K562 (cell line): ENCODE results near the gene ATP5MG. TPM values are rescaled to one million over a fixed set of nuclear protein-coding genes. Genes with fewer than 3 reads are reported as not detected.
A peak's percentile ranks its signal among the peaks of the same experiment; 100 is the strongest.

Experiments used
- KLF13 ChIP-seq: fragments of 450-650 bp; IDR thresholded peaks from 2 replicates; pipeline ENCODE4 v1.6.1; 2016; ENCODE audit warnings: missing genetic modification characterization, low read depth, mild to moderate bottlenecking, missing compliant biosample characterization, moderate library complexity, borderline replicate concordance
- RCOR1 ChIP-seq, 2 experiments: IDR thresholded peaks; 2 replicates each; pipeline ENCODE4 v1.6.1; 2012; ENCODE audit warnings: low read depth in 2 of 2, low read length in 2 of 2, borderline replicate concordance in 1 of 2, improper control_type of control experiment in 1 of 2
- SPI1 ChIP-seq: IDR thresholded peaks from 2 replicates; pipeline ENCODE4 v1.6.1; 2011; ENCODE audit warnings: low read depth, low read length, control low read depth, borderline replicate concordance
- polyA plus RNA-seq, 8 experiments: library from polyadenylated mRNA; depleted of rRNA in 4 of 8; stranded (reverse) in 5 of 8; unstranded in 3 of 8; fragments of >200 nt; fragmentation: Nextera tagmentation in 2 of 8; fragmentation: Illumina TruSeq in 1 of 8; extraction: Ambion mirVana in 2 of 8; extraction: Trizol in 1 of 8; gene quantifications; 2 replicates each; pipeline versions ENCODE4 v1.2.1 to v1.2.3, GENCODE V29; 2011 to 2014; ENCODE audit warnings: inconsistent platforms in 1 of 8, missing spikeins in 1 of 8
- total RNA-seq, 7 experiments: library from RNA; depleted of rRNA in 6 of 7; stranded (reverse); fragments of >200 nt in 6 of 7; fragmentation: Illumina TruSeq in 2 of 7; extraction: Trizol in 2 of 7; gene quantifications; 2 replicates each; pipeline versions ENCODE4 v1.2.1 to v1.2.3, GENCODE V29; 2011 to 2021; ENCODE audit warnings: low replicate concordance in 1 of 7
- TF ChIP-seq, protein P1 (sequence below): fragments of 450-650 bp; IDR thresholded peaks from 2 replicates; pipeline ENCODE4 v1.6.1; 2016; ENCODE audit warnings: borderline replicate concordance
- TF ChIP-seq, protein P2 (sequence below), 2 experiments: fragments of 450-650 bp; formaldehyde crosslinking in 1 of 2; IDR thresholded peaks; 2 replicates each; pipeline versions ENCODE4 v1.4.0 to v1.6.1; 2014 to 2020; ENCODE audit warnings: mild to moderate bottlenecking in 2 of 2, borderline replicate concordance in 1 of 2, low read depth in 1 of 2
- TF ChIP-seq, protein P3 (sequence below): fragments of 450-650 bp; IDR thresholded peaks from 2 replicates; pipeline ENCODE4 v1.6.1; 2016
- TF ChIP-seq, protein P4 (sequence below), 2 experiments: fragments of 450-650 bp; conservative IDR thresholded peaks; 2 replicates each; pipeline ENCODE4 v1.6.1; 2017; ENCODE audit warnings: mild to moderate bottlenecking in 2 of 2, moderate library complexity in 2 of 2
- TF ChIP-seq, protein P5 (sequence below): sonication (generic); formaldehyde crosslinking; IDR thresholded peaks from 2 replicates; pipeline ENCODE4 v1.8.1; 2023; ENCODE audit warnings: mild to moderate bottlenecking, missing genetic modification reagents

The ATP5MG gene
- total and polyA plus RNA-seq, 9 of the 15 experiments (the other 6 are each of a cell fraction or from before 2014, with no cell fraction given): 301 to 2,138 (median 434) TPM

- TF ChIP-seq, protein P1, sequence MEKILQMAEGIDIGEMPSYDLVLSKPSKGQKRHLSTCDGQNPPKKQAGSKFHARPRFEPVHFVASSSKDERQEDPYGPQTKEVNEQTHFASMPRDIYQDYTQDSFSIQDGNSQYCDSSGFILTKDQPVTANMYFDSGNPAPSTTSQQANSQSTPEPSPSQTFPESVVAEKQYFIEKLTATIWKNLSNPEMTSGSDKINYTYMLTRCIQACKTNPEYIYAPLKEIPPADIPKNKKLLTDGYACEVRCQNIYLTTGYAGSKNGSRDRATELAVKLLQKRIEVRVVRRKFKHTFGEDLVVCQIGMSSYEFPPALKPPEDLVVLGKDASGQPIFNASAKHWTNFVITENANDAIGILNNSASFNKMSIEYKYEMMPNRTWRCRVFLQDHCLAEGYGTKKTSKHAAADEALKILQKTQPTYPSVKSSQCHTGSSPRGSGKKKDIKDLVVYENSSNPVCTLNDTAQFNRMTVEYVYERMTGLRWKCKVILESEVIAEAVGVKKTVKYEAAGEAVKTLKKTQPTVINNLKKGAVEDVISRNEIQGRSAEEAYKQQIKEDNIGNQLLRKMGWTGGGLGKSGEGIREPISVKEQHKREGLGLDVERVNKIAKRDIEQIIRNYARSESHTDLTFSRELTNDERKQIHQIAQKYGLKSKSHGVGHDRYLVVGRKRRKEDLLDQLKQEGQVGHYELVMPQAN: peak; percentile 46; the same call in 1 of the 2 replicates
- TF ChIP-seq, protein P2, sequence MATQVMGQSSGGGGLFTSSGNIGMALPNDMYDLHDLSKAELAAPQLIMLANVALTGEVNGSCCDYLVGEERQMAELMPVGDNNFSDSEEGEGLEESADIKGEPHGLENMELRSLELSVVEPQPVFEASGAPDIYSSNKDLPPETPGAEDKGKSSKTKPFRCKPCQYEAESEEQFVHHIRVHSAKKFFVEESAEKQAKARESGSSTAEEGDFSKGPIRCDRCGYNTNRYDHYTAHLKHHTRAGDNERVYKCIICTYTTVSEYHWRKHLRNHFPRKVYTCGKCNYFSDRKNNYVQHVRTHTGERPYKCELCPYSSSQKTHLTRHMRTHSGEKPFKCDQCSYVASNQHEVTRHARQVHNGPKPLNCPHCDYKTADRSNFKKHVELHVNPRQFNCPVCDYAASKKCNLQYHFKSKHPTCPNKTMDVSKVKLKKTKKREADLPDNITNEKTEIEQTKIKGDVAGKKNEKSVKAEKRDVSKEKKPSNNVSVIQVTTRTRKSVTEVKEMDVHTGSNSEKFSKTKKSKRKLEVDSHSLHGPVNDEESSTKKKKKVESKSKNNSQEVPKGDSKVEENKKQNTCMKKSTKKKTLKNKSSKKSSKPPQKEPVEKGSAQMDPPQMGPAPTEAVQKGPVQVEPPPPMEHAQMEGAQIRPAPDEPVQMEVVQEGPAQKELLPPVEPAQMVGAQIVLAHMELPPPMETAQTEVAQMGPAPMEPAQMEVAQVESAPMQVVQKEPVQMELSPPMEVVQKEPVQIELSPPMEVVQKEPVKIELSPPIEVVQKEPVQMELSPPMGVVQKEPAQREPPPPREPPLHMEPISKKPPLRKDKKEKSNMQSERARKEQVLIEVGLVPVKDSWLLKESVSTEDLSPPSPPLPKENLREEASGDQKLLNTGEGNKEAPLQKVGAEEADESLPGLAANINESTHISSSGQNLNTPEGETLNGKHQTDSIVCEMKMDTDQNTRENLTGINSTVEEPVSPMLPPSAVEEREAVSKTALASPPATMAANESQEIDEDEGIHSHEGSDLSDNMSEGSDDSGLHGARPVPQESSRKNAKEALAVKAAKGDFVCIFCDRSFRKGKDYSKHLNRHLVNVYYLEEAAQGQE (IDR thresholded peaks at IDR 0.05; ENCODE audit: borderline replicate concordance): no peak
- TF ChIP-seq, protein P2 (CRISPR knock-in tag; IDR thresholded peaks at IDR 0.05; ENCODE audit: low read depth): no peak
- TF ChIP-seq KLF13 (tag) (peak; percentile 77; the same call in 1 of the 2 replicates), SPI1 (0 out of 2 replicates have a peak, but pooled peaks have one; percentile 8), RCOR1 (IDR thresholded peaks at IDR 0.05; ENCODE audit: borderline replicate concordance in 1 of 2, low read depth in 2 of 2, low read length in 2 of 2) (0 out of 4 replicates have a peak, but pooled peaks of 1 of the 2 experiments have one; percentile 2)
- TF ChIP-seq, protein P3, sequence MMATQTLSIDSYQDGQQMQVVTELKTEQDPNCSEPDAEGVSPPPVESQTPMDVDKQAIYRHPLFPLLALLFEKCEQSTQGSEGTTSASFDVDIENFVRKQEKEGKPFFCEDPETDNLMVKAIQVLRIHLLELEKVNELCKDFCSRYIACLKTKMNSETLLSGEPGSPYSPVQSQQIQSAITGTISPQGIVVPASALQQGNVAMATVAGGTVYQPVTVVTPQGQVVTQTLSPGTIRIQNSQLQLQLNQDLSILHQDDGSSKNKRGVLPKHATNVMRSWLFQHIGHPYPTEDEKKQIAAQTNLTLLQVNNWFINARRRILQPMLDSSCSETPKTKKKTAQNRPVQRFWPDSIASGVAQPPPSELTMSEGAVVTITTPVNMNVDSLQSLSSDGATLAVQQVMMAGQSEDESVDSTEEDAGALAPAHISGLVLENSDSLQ: peak; percentile 78
- TF ChIP-seq, protein P4, sequence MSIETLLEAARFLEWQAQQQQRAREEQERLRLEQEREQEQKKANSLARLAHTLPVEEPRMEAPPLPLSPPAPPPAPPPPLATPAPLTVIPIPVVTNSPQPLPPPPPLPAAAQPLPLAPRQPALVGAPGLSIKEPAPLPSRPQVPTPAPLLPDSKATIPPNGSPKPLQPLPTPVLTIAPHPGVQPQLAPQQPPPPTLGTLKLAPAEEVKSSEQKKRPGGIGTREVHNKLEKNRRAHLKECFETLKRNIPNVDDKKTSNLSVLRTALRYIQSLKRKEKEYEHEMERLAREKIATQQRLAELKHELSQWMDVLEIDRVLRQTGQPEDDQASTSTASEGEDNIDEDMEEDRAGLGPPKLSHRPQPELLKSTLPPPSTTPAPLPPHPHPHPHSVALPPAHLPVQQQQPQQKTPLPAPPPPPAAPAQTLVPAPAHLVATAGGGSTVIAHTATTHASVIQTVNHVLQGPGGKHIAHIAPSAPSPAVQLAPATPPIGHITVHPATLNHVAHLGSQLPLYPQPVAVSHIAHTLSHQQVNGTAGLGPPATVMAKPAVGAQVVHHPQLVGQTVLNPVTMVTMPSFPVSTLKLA (conservative IDR thresholded peaks at IDR 0.05): peak; percentile 73 to 76
- TF ChIP-seq, protein P5, sequence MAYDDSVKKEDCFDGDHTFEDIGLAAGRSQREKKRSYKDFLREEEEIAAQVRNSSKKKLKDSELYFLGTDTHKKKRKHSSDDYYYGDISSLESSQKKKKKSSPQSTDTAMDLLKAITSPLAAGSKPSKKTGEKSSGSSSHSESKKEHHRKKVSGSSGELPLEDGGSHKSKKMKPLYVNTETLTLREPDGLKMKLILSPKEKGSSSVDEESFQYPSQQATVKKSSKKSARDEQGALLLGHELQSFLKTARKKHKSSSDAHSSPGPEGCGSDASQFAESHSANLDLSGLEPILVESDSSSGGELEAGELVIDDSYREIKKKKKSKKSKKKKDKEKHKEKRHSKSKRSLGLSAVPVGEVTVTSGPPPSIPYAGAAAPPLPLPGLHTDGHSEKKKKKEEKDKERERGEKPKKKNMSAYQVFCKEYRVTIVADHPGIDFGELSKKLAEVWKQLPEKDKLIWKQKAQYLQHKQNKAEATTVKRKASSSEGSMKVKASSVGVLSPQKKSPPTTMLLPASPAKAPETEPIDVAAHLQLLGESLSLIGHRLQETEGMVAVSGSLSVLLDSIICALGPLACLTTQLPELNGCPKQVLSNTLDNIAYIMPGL: no peak
Observed at GRCh38 chr11:118438314-118438931, 37.0 kb downstream of the ATP5MG start (continued).
